Motor neuron (in vitro differentiated cells): Measurements from ENCODE around the gene ATP2B3. TPM values are rescaled to one million over a fixed set of nuclear protein-coding genes. Genes with fewer than 3 reads are reported as not detected.

Source experiments
- ATAC-seq, 8 experiments: fragments of 200-7000 bp; cut with Tn5 transposase; replicated peaks in 6 of 8; 2 replicates each; pipeline ENCODE4 v1.8.0; 2021; ENCODE audit warnings: mild to moderate bottlenecking in 8 of 8, moderate library complexity in 8 of 8
- H3K27ac ChIP-seq, 2 donors: fragments of 250-450 bp; sonication (Bioruptor Pico); 2 replicates each; pipeline ENCODE4 v1.9.0; 2021; ENCODE audit warnings: antibody characterized with exemption in 2 of 2, mild to moderate bottlenecking in 2 of 2, moderate library complexity in 1 of 2
- H3K4me1 ChIP-seq, 2 donors: fragments of 250-450 bp; sonication (Bioruptor Pico); replicated peaks in 1 of 2; 2 replicates each; pipeline ENCODE4 v1.6.1; 2021; ENCODE audit warnings: antibody characterized with exemption in 2 of 2, mild to moderate bottlenecking in 2 of 2, moderate library complexity in 1 of 2
- H3K4me3 ChIP-seq, 5 donors: fragments of 250-450 bp; sonication (Bioruptor Pico); 2 replicates each; pipeline ENCODE4 v1.9.0; 2021; ENCODE audit warnings: antibody characterized with exemption in 5 of 5, mild to moderate bottlenecking in 5 of 5, moderate library complexity in 4 of 5
- WGBS, 10 experiments: fragments of 450-650 bp; shearing (Covaris generic); methylation state at CpG; one replicate each; pipeline ENCODE4 v1.0.0; 2022; 5-methylcytosine and 5-hydroxymethylcytosine counted together
- in situ Hi-C, 9 experiments: fragments of 400-800 bp; cut with MboI; loops; one replicate each; pipeline ENCODE4 v1.15.0; 2021; ENCODE audit warnings: low sequenced_read_pairs in 9 of 9, low pct_unique_long_range_greater_than_20kb in 2 of 9; ENCODE audit not compliant: unreplicated experiment in 9 of 9
- total RNA-seq, 8 experiments: library from RNA; unstranded; fragments of 300-600 nt; gene quantifications; 2 replicates each; pipeline versions ENCODE4 v1.2.3 to v1.2.4, GENCODE V29; 2022

Gene ATP2B3
- total RNA-seq, 8 experiments from 2014 or later = 0.17 to 4.4 (median 0.66) TPM; not detected in 2

- WGBS, 10 experiments = 60% methylated on average over 5 of the region's 15 CpGs; no CpG with 5 or more reads in 9 of the 10 experiments
- no peak overlapping the region for H3K27ac ChIP-seq
- in situ Hi-C loops = loop anchor here in 1 of 9 experiments (25.0 kb wide), 1 partner anchor 129 kb away; the partner anchor contains the start of gene PNCK
- peak in 4 of 8 experiments; percentile 20 to 34 (median 27) for ATAC-seq
- no peak overlapping the region for H3K4me3 ChIP-seq
- H3K4me1 ChIP-seq = peaks cover 20 to 23% of the 10 kb centered on the region in 2 donors
Observed at GRCh38 chrX:153533091-153533490, 15.6 kb downstream of the ATP2B3 start.

DNA sequence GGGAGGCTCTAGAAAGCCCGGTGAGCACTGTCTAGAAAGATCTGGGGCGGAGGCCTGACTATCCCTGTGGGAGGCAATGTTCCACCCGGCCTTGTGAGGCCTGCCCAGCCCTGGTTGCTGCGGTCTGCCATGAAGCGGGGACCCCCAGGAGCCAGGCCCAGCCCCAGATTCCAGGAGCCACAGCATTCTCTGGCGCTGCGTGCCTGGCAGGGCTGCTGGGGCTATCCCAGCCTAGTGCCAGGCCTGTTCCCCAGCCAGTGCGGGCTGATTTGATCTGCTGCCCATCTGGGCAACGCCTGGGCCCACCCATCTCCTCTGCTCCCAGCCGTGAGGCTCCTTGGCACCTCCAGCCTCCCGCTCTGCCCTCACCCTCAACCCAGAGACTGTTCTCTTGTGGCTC lies 19.6 kb downstream of the ATP2B3 start:
- Histone ChIP-seq H3K4me1 (peaks cover 9 to 12% of the 10 kb centered on the region in 2 donors), H3K27ac (peak overlapping the region; percentile 9 to 66), H3K4me3 (no peak overlapping the region)
- in situ Hi-C loops = loop anchor here in 1 of 9 experiments (25.0 kb wide), 1 partner anchor 125 kb away; the partner anchor contains the start of gene PNCK
- 20% methylated on average over 1 of the region's 11 CpGs; no CpG with 5 or more reads in 9 of the 10 experiments for WGBS, 10 experiments
- ATAC-seq = peak in 1 of 8 experiments; percentile 3

GRCh38 chrX:153537526-153538295 lies 20.3 kb downstream of the ATP2B3 start:
- peak in 7 of 8 experiments; percentile 20 to 70 (median 49) for ATAC-seq
- Histone ChIP-seq H3K4me3 (no peak overlapping the region), H3K27ac (peak overlapping the region; percentile 9 to 66), H3K4me1 (peaks cover 9 to 12% of the 10 kb centered on the region in 2 donors)
- WGBS, 10 experiments = 40 to 62% methylated on average over 3 to 10 of the region's 26 CpGs; no CpG with 5 or more reads in 8 of the 10 experiments
- in situ Hi-C loops = loop anchor here in 1 of 9 experiments (25.0 kb wide), 1 partner anchor 125 kb away; the partner anchor contains the start of gene PNCK

GRCh38 chrX:153538424-153538823 lies 21.0 kb downstream of the ATP2B3 start:
- peak overlapping the region in 1 of 2 donors; percentile 66 for H3K27ac ChIP-seq
- WGBS, 10 experiments = no CpG with 5 or more reads among the region's 17 CpGs
- no peak overlapping the region for H3K4me3 ChIP-seq
- in situ Hi-C loops = loop anchor here in 1 of 9 experiments (25.0 kb wide), 1 partner anchor 124 kb away; the partner anchor contains the start of gene PNCK
- ATAC-seq = peak in 1 of 8 experiments; percentile 5
- peaks cover 9 to 12% of the 10 kb centered on the region in 2 donors for H3K4me1 ChIP-seq

GRCh38 chrX:153539171-153539978 lies 21.9 kb downstream of the ATP2B3 start:
- peak; percentile 80 to 96 (median 84) for ATAC-seq
- Histone ChIP-seq H3K4me3 (no peak overlapping the region), H3K27ac (no peak overlapping the region), H3K4me1 (peaks cover 9 to 12% of the 10 kb centered on the region in 2 donors)
- no CpG with 5 or more reads among the region's 31 CpGs for WGBS, 10 experiments
- in situ Hi-C loops = loop anchor here in 1 of 9 experiments (25.0 kb wide), 1 partner anchor 123 kb away; the partner anchor contains the start of gene PNCK

GRCh38 chrX:153539979-153540358 lies 22.5 kb downstream of the ATP2B3 start:
- H3K4me3 ChIP-seq = no peak overlapping the region
- H3K4me1 ChIP-seq = peaks cover 9 to 12% of the 10 kb centered on the region in 2 donors
- WGBS, 10 experiments = 0 to 100% (median 61%) methylated on average over 1 to 4 of the region's 9 CpGs; no CpG with 5 or more reads in 7 of the 10 experiments
- H3K27ac ChIP-seq = no peak overlapping the region
- no peak for ATAC-seq
- in situ Hi-C loops = loop anchor here in 1 of 9 experiments (25.0 kb wide), 1 partner anchor 122 kb away; the partner anchor contains the start of gene PNCK

DNA sequence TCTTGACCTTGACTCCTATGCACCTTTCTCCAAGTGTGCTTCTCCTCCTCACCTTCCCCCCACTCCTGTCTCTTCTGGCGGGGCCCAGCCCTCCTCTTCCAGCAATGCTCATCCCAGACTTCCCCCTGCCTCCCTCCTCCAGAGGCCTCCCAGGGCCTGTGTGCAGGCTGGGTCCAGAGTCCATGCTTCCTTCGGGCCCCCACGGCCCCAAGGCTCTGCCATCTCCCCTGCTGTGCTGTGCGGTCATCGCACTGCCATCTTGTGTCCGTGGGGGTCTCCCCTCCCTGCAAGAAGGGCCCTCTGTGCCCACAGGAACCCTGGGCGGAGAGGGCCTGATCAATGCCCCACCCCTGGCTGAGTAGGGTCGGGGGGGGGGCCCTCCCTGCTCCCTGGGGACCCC lies 27.3 kb downstream of the ATP2B3 start:
- no peak overlapping the region for H3K4me3 ChIP-seq
- ATAC-seq = no peak
- no peaks in the 10 kb centered on the region for H3K4me1 ChIP-seq
- WGBS, 10 experiments = 40% methylated on average over 1 of the region's 8 CpGs; no CpG with 5 or more reads in 9 of the 10 experiments
- in situ Hi-C loops = loop anchor here in 1 of 9 experiments (25.0 kb wide), 1 partner anchor 118 kb away; the partner anchor contains the start of gene PNCK
- H3K27ac ChIP-seq = no peak overlapping the region

DNA sequence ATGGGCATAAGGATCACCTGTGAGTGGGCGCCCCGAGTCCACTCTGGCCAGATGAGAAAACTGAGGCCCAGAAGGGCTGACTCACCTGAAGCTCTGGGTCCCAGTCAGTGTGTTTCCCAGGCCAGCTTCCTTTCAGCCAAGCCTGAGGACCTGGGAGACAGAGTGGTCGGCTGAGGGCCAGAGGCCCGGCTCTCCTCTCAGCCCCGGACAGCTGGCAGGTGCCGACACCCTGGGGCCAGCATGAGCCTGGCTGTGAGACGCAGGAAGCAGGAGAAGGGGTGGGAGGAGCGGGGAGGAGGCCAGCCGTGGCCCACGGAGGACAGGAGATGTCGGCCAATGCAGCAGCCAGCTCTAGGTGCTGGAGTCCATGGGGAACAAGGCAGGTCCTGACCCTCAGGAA lies 28.9 kb downstream of the ATP2B3 start:
- ATAC-seq = no peak
- in situ Hi-C loops = loop anchor here in 1 of 9 experiments (25.0 kb wide), 1 partner anchor 116 kb away; the partner anchor contains the start of gene PNCK
- no peak overlapping the region for H3K27ac ChIP-seq

GRCh38 chrX:153547195-153547594 lies 29.8 kb downstream of the ATP2B3 start:
- no peak overlapping the region for H3K27ac ChIP-seq
- ATAC-seq = peak in 5 of 8 experiments; percentile 25 to 74 (median 43)
- no peak overlapping the region for H3K4me3 ChIP-seq
- in situ Hi-C loops = loop anchor here in 1 of 9 experiments (25.0 kb wide), 1 partner anchor 115 kb away; the partner anchor contains the start of gene PNCK
- H3K4me1 ChIP-seq = no peaks in the 10 kb centered on the region
- WGBS, 10 experiments = 23 to 100% methylated on average over 2 to 3 of the region's 7 CpGs; no CpG with 5 or more reads in 8 of the 10 experiments

More for the DNA sequence above, 28.9 kb downstream of the ATP2B3 start:
- Histone ChIP-seq H3K4me3 (no peak overlapping the region), H3K4me1 (no peaks in the 10 kb centered on the region)
- 66% methylated on average over 5 of the region's 11 CpGs; no CpG with 5 or more reads in 9 of the 10 experiments for WGBS, 10 experiments

- in situ Hi-C loops = loop anchor here in 1 of 9 experiments (25.0 kb wide), 1 partner anchor 113 kb away; the partner anchor contains the start of gene PNCK
- H3K27ac ChIP-seq = no peak overlapping the region
- ATAC-seq = no peak
- H3K4me3 ChIP-seq = no peak overlapping the region
- no peaks in the 10 kb centered on the region for H3K4me1 ChIP-seq
- no CpG with 5 or more reads among the region's 17 CpGs for whole genome bisulfite sequencing, 10 experiments
Observed at GRCh38 chrX:153549231-153549630, 31.8 kb downstream of the ATP2B3 start.

- Histone ChIP-seq H3K27ac (no peak overlapping the region), H3K4me1 (no peaks in the 10 kb centered on the region), H3K4me3 (no peak overlapping the region)
- 60% methylated on average over 1 of the region's 16 CpGs; no CpG with 5 or more reads in 9 of the 10 experiments for WGBS, 10 experiments
- no peak for ATAC-seq
- in situ Hi-C loops = loop anchor here in 3 of 9 experiments (25.0 kb wide), 1 partner anchor 112 kb away; the partner anchor contains the start of gene PNCK (in 3 of the 3)
Observed at GRCh38 chrX:153549807-153550206, 32.4 kb downstream of the ATP2B3 start.

DNA sequence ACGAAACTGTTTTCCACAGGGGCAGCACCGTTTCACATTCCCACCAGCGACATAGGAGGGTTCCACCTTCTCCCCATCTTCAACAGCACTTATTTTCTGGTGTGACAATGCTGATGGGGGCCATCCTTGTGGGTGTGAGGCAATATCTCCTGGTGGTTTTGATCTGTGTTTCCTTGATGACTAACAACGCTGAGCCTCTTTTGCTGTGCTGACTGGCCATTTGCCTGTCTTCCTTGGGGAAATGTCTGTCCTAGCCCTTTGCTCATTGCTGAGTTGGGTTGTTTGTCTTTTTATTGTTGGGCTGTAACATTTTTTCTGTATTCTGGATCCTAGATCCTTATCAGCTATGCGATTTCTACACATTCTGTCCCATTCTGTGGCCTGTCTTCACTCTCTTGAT lies 33.7 kb downstream of the ATP2B3 start:
- WGBS, 10 experiments = 20 to 67% (median 45%) methylated on average over 1 of the region's 5 CpGs; no CpG with 5 or more reads in 6 of the 10 experiments
- Histone ChIP-seq H3K4me1 (peaks cover 2 to 3% of the 10 kb centered on the region in 2 donors), H3K4me3 (no peak overlapping the region), H3K27ac (no peak overlapping the region)
- no peak for ATAC-seq
- in situ Hi-C loops = loop anchor here in 2 of 9 experiments (25.0 kb wide), 1 partner anchor 111 kb away; the partner anchor contains the start of gene PNCK (in 2 of the 2)
